Measurements from ENCODE around the gene CACNA2D3. TPM values are rescaled to one million over a fixed set of nuclear protein-coding genes. Genes with fewer than 3 reads are reported as not detected.

Gene CACNA2D3
- polyA plus RNA-seq, 1 donor (not counting 4 experiments of a cell fraction or from before 2014, with no cell fraction given): 0.08 TPM

DNA sequence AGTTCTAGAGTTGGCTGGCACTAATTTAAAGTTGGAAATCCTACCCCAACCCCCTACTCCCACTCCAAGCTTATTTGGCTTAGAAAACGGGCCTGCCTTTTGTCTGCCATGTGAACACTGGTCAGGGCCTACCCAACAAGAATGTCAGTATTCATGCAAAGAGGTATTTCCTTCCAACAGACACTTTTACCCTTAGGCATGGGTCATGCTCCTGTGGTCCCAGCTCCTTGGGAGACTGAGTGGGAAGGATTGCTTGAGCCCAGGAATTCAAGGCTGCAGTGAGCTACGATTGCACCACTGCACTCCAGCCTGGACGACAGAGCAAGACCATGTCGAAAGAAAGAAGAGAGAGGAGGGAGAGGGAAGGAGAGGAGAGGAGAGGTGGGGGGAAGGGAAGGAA lies 943.0 kb downstream of the CACNA2D3 start:
- dilution Hi-C loops (cut with MboI; ENCODE audit: extremely low pct_ligation_motif_present, low sequenced_read_pairs): no loop called here
- Histone ChIP-seq H3K4me3 (ENCODE audit: control insufficient read depth in 2 of 3, extremely low read depth in 1 of 3, insufficient read depth in 2 of 3, low read depth in 1 of 3, low read length in 3 of 3) (no peak overlapping the region), H3K27me3 (ENCODE audit: control insufficient read depth, extremely low read depth, insufficient read depth, low read length) (no peaks in the 10 kb centered on the region), H3K79me2 (ENCODE audit: control insufficient read depth, insufficient read depth, low read length) (no peaks in the 10 kb centered on the region), H3K27ac (ENCODE audit: control insufficient read depth, insufficient read depth, low read length) (no peak overlapping the region), H2AFZ (ENCODE audit: control insufficient read depth, low read length) (no peak overlapping the region), H3K9ac (ENCODE audit: control insufficient read depth, extremely low read depth, insufficient read depth, low read length) (no peak overlapping the region), H3K36me3 (ENCODE audit: control insufficient read depth in 2 of 2, extremely low read depth in 1 of 2, insufficient read depth in 2 of 2, low read length in 2 of 2) (no peaks in the 10 kb centered on the region), H3K9me1 (ENCODE audit: control insufficient read depth, extremely low read depth, insufficient read depth, low read length) (no peaks in the 10 kb centered on the region), H3K4me1 (ENCODE audit: control insufficient read depth, extremely low read depth, insufficient read depth, low read length) (peaks cover 10% of the 10 kb centered on the region), H4K20me1 (ENCODE audit: control insufficient read depth, extremely low read depth, insufficient read depth, low read length) (no peaks in the 10 kb centered on the region), H3K4me2 (ENCODE audit: control insufficient read depth, extremely low read depth, insufficient read depth, low read depth, low read length) (no peak overlapping the region), H3K9me3 (ENCODE audit: control insufficient read depth, low read depth, low read length) (no peaks in the 10 kb centered on the region)
- FAIRE-seq (no peak), DNase-seq (ENCODE audit: low read depth, low spot score) (no peak)
- TF ChIP-seq EZH2 (IDR thresholded peaks at IDR 0.05; ENCODE audit: low read length): no peak
- TF ChIP-seq, protein P1, sequence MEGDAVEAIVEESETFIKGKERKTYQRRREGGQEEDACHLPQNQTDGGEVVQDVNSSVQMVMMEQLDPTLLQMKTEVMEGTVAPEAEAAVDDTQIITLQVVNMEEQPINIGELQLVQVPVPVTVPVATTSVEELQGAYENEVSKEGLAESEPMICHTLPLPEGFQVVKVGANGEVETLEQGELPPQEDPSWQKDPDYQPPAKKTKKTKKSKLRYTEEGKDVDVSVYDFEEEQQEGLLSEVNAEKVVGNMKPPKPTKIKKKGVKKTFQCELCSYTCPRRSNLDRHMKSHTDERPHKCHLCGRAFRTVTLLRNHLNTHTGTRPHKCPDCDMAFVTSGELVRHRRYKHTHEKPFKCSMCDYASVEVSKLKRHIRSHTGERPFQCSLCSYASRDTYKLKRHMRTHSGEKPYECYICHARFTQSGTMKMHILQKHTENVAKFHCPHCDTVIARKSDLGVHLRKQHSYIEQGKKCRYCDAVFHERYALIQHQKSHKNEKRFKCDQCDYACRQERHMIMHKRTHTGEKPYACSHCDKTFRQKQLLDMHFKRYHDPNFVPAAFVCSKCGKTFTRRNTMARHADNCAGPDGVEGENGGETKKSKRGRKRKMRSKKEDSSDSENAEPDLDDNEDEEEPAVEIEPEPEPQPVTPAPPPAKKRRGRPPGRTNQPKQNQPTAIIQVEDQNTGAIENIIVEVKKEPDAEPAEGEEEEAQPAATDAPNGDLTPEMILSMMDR (optimal IDR thresholded peaks at IDR 0.05 in 1 of 3, IDR thresholded peaks at IDR 0.05 in 1 of 3, conservative IDR thresholded peaks at IDR 0.05 in 1 of 3; ENCODE audit: extremely low read depth in 1 of 3, insufficient read depth in 2 of 3, low read length in 3 of 3): no peak

DNA sequence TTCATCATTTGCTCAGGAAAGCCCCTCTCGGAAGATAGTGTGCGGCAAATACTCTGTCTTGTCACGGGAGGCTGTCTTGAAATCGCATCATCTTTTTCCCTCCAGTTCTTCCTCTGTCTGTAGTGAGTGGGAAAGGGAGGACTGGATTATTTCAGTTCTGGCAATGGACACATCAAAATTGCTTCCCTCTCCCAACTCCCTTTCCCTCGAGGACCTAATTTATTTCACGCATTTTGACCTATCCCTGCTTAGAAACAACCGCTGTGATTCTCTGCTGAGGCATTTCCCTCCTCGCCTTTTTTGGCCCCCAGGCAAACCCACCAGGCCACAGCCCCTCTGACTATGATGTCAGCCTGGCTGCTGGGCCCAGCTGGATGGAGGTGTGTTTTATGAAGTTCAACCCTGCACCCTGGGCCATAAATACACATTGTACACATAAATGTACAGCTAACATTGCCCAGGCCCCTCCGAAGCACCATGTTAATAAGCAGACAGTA lies 944.2 kb downstream of the CACNA2D3 start:
- Histone ChIP-seq H3K9me3 (ENCODE audit: control insufficient read depth, low read depth, low read length) (no peaks in the 10 kb centered on the region), H3K27me3 (ENCODE audit: control insufficient read depth, extremely low read depth, insufficient read depth, low read length) (no peaks in the 10 kb centered on the region), H3K4me1 (ENCODE audit: control insufficient read depth, extremely low read depth, insufficient read depth, low read length) (peaks cover 4% of the 10 kb centered on the region), H3K79me2 (ENCODE audit: control insufficient read depth, insufficient read depth, low read length) (no peaks in the 10 kb centered on the region), H3K27ac (ENCODE audit: control insufficient read depth, insufficient read depth, low read length) (no peak overlapping the region), H2AFZ (ENCODE audit: control insufficient read depth, low read length) (no peak overlapping the region), H3K36me3 (ENCODE audit: control insufficient read depth in 2 of 2, extremely low read depth in 1 of 2, insufficient read depth in 2 of 2, low read length in 2 of 2) (no peaks in the 10 kb centered on the region), H3K4me3 (ENCODE audit: control insufficient read depth in 2 of 3, extremely low read depth in 1 of 3, insufficient read depth in 2 of 3, low read depth in 1 of 3, low read length in 3 of 3) (no peak overlapping the region), H4K20me1 (ENCODE audit: control insufficient read depth, extremely low read depth, insufficient read depth, low read length) (no peaks in the 10 kb centered on the region), H3K9ac (ENCODE audit: control insufficient read depth, extremely low read depth, insufficient read depth, low read length) (no peak overlapping the region), H3K9me1 (ENCODE audit: control insufficient read depth, extremely low read depth, insufficient read depth, low read length) (no peaks in the 10 kb centered on the region), H3K4me2 (ENCODE audit: control insufficient read depth, extremely low read depth, insufficient read depth, low read depth, low read length) (no peak overlapping the region)
- FAIRE-seq (no peak), DNase-seq (ENCODE audit: low read depth, low spot score) (no peak)
- dilution Hi-C loops (cut with MboI; ENCODE audit: extremely low pct_ligation_motif_present, low sequenced_read_pairs): no loop called here
- no peak for TF ChIP-seq EZH2 (IDR thresholded peaks at IDR 0.05; ENCODE audit: low read length)
- TF ChIP-seq, protein P1 (optimal IDR thresholded peaks at IDR 0.05 in 1 of 3, IDR thresholded peaks at IDR 0.05 in 1 of 3, conservative IDR thresholded peaks at IDR 0.05 in 1 of 3; ENCODE audit: extremely low read depth in 1 of 3, insufficient read depth in 2 of 3, low read length in 3 of 3): no peak
